MM.1S (cell line): Measurements from ENCODE around the gene CDK16.

Source experiments
- DNase-seq: peaks from one replicate; pipeline ENCODE4 v3.0.0-alpha.2; 2015
- H2AFZ ChIP-seq: fragments of 300-600 bp; sonication (generic); 2 replicates; pipeline ENCODE4 v1.6.0; 2016; ENCODE audit warnings: antibody characterized with exemption, low read length
- H3F3A ChIP-seq: fragments of 300-600 bp; sonication (generic); 2 replicates; pipeline ENCODE4 v1.6.1; 2016; ENCODE audit warnings: mild to moderate bottlenecking, antibody characterized with exemption, low read length, moderate library complexity, mixed read lengths; ENCODE audit not compliant: insufficient read depth
- H3K27ac ChIP-seq: fragments of 300-600 bp; sonication (generic); 2 replicates; pipeline ENCODE4 v1.5.1; 2016; ENCODE audit warnings: mild to moderate bottlenecking, low read length
- H3K27me3 ChIP-seq: fragments of 300-600 bp; sonication (generic); replicated peaks from 2 replicates; pipeline ENCODE4 v1.6.0; 2016; ENCODE audit warnings: low read length; ENCODE audit not compliant: insufficient read depth
- H3K36me3 ChIP-seq: fragments of 300-600 bp; sonication (generic); replicated peaks from 2 replicates; pipeline ENCODE4 v1.6.1; 2016; ENCODE audit warnings: mild to moderate bottlenecking, low read length, mixed read lengths; ENCODE audit not compliant: insufficient read depth
- H3K4me1 ChIP-seq: fragments of 300-600 bp; sonication (generic); 2 replicates; pipeline ENCODE4 v1.6.1; 2016; ENCODE audit warnings: low read length, mixed read lengths
- H3K4me2 ChIP-seq: fragments of 300-600 bp; sonication (generic); 2 replicates; pipeline ENCODE4 v1.6.0; 2016; ENCODE audit warnings: low read depth, low read length
- H3K4me3 ChIP-seq: fragments of 300-600 bp; sonication (generic); 2 replicates; pipeline ENCODE4 v1.5.1; 2016; ENCODE audit warnings: low read length, mixed read lengths
- H3K79me2 ChIP-seq: fragments of 300-600 bp; sonication (generic); 2 replicates; pipeline ENCODE4 v1.6.1; 2016; ENCODE audit warnings: mixed run types, low read length, mixed read lengths
- H3K9ac ChIP-seq: fragments of 300-600 bp; sonication (generic); 2 replicates; pipeline ENCODE4 v1.6.1; 2016; ENCODE audit warnings: low read length, mixed read lengths
- H3K9me2 ChIP-seq: fragments of 300-600 bp; sonication (generic); replicated peaks from 2 replicates; pipeline ENCODE4 v1.6.1; 2016; ENCODE audit warnings: mild to moderate bottlenecking, low read length, mixed read lengths; ENCODE audit not compliant: insufficient read depth
- H3K9me3 ChIP-seq: fragments of 300-600 bp; sonication (generic); replicated peaks from 2 replicates; pipeline ENCODE4 v1.6.1; 2016; ENCODE audit warnings: mild to moderate bottlenecking, low read length, mixed read lengths; ENCODE audit not compliant: insufficient read depth
- H4K20me1 ChIP-seq: fragments of 300-600 bp; sonication (generic); 2 replicates; pipeline ENCODE4 v1.6.1; 2016; ENCODE audit warnings: mild to moderate bottlenecking, low read length, moderate library complexity, mixed read lengths; ENCODE audit not compliant: insufficient read depth
- CTCF ChIP-seq: fragments of 300-600 bp; sonication (generic); IDR thresholded peaks from 2 replicates; pipeline ENCODE4 v1.5.1; 2016; ENCODE audit warnings: antibody characterized with exemption, low read length, mixed read lengths
- EZH2 ChIP-seq: fragments of 300-600 bp; sonication (generic); optimal IDR thresholded peaks from 2 replicates; pipeline ENCODE3; 2017; ENCODE audit warnings: low read depth, mild to moderate bottlenecking, antibody characterized with exemption, low read length, mixed read lengths
- EZH2phosphoT487 ChIP-seq: fragments of 300-600 bp; sonication (generic); IDR thresholded peaks from 2 replicates; pipeline ENCODE4 v1.6.1; 2018; ENCODE audit warnings: antibody characterized with exemption, low read length

CDK16 gene

DNA sequence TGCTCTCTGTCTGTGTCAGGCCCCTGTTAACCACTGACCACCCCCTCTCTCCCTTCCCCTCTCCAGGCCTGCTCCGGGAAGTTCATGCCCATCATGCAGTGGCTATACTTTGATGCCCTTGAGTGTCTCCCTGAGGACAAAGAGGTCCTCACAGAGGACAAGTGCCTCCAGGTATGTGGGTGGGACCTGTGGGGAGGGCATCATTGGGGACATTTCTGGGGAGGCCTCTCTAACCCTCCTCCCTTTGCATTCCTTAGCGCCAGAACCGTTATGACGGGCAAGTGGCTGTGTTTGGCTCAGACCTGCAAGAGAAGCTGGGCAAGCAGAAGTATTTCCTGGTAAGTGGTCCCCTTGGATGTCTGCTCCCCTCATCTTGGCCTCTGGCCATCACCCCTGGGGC, 15.6 kb upstream of the CDK16 start:
- H3K27ac ChIP-seq: no peak overlapping the region
- no peaks in the 10 kb centered on the region for H3K4me1 ChIP-seq
- peaks cover 3% of the 10 kb centered on the region; the same call in 1 of the 2 replicates for H3K36me3 ChIP-seq
- TF ChIP-seq EZH2 (no peak), EZH2phosphoT487 (no peak), CTCF (no peak)
- no peak overlapping the region for H3K9ac ChIP-seq
- H4K20me1 ChIP-seq: no peaks in the 10 kb centered on the region
- H3F3A ChIP-seq: no peaks in the 10 kb centered on the region
- H3K4me3 ChIP-seq: no peak overlapping the region
- H3K27me3 ChIP-seq: no peaks in the 10 kb centered on the region
- H3K4me2 ChIP-seq: no peak overlapping the region
- no peaks in the 10 kb centered on the region for H3K9me3 ChIP-seq
- no peak for DNase-seq
- H3K79me2 ChIP-seq: peaks cover 26% of the 10 kb centered on the region
- H2AFZ ChIP-seq: no peak overlapping the region
- H3K9me2 ChIP-seq: no peaks in the 10 kb centered on the region

GRCh38 chrX:47204970-47205369, 13.5 kb upstream of the CDK16 start:
- Histone ChIP-seq H3K4me2 (no peak overlapping the region), H3K27me3 (no peaks in the 10 kb centered on the region), H3K9me3 (no peaks in the 10 kb centered on the region), H3F3A (no peaks in the 10 kb centered on the region), H3K9ac (no peak overlapping the region), H3K79me2 (peaks cover 16% of the 10 kb centered on the region; the same call in 1 of the 2 replicates), H3K4me3 (no peak overlapping the region), H2AFZ (no peak overlapping the region), H3K36me3 (peaks cover 3% of the 10 kb centered on the region; the same call in 1 of the 2 replicates), H3K27ac (no peak overlapping the region), H4K20me1 (no peaks in the 10 kb centered on the region), H3K4me1 (no peaks in the 10 kb centered on the region), H3K9me2 (no peaks in the 10 kb centered on the region)
- DNase-seq: no peak
- TF ChIP-seq EZH2phosphoT487 (no peak), CTCF (no peak), EZH2 (no peak)

- DNase-seq: no peak
- Histone ChIP-seq H3K9ac (no peak overlapping the region), H2AFZ (no peak overlapping the region), H3K36me3 (peaks cover 3% of the 10 kb centered on the region; the same call in 1 of the 2 replicates), H3K9me3 (no peaks in the 10 kb centered on the region), H3K4me2 (no peak overlapping the region), H3K27ac (no peak overlapping the region), H4K20me1 (no peaks in the 10 kb centered on the region), H3K79me2 (peaks cover 3% of the 10 kb centered on the region; the same call in 1 of the 2 replicates), H3K27me3 (no peaks in the 10 kb centered on the region), H3K9me2 (no peaks in the 10 kb centered on the region), H3K4me1 (no peaks in the 10 kb centered on the region), H3K4me3 (no peak overlapping the region), H3F3A (no peaks in the 10 kb centered on the region)
- TF ChIP-seq CTCF (no peak), EZH2 (no peak), EZH2phosphoT487 (no peak)
Observed at GRCh38 chrX:47206316-47206715, 12.2 kb upstream of the CDK16 start.
